Hematopoietic multipotent progenitor cell treated with erythropoietin and hydrocortisone succinate and interleukin-3 and kit ligand, for 6 days (in vitro differentiated cells): Measurements from ENCODE around the gene MAPRE3.

ENCODE experiments used
- DNase-seq: peaks from one replicate; pipeline ENCODE4 v3.0.0-alpha.2; 2015

Gene MAPRE3

GRCh38 chr2:26986576-26986975 is 16.1 kb downstream of the MAPRE3 start:
- no peak for DNase-seq

GRCh38 chr2:26988058-26988860 is 17.8 kb downstream of the MAPRE3 start:
- no peak for DNase-seq

- no peak for DNase-seq
These were observed 18.7 kb downstream of the MAPRE3 start for GRCh38 chr2:26989156-26989555.

GRCh38 chr2:26991717-26992116 is 21.3 kb downstream of the MAPRE3 start:
- no peak for DNase-seq

- DNase-seq = peak; percentile 69
These were observed 23.3 kb downstream of the MAPRE3 start for GRCh38 chr2:26993768-26994167.

GRCh38 chr2:26994983-26995382 is 24.5 kb downstream of the MAPRE3 start:
- DNase-seq = no peak

GRCh38 chr2:26997394-26997793 is 27.0 kb downstream of the MAPRE3 start:
- no peak for DNase-seq

GRCh38 chr2:26998323-26998722 is 27.9 kb downstream of the MAPRE3 start:
- DNase-seq = no peak

- no peak for DNase-seq
These were observed 29.8 kb downstream of the MAPRE3 start for GRCh38 chr2:27000228-27000627.

GRCh38 chr2:27000995-27001394 is 30.6 kb downstream of the MAPRE3 start:
- no peak for DNase-seq

- DNase-seq = no peak
These were observed 31.5 kb downstream of the MAPRE3 start for GRCh38 chr2:27001950-27002349.

- no peak for DNase-seq
These were observed 32.6 kb downstream of the MAPRE3 start for GRCh38 chr2:27003007-27003406.

GRCh38 chr2:27003857-27004256 is 33.4 kb downstream of the MAPRE3 start:
- no peak for DNase-seq

GRCh38 chr2:27006602-27007415 is 36.4 kb downstream of the MAPRE3 start:
- peak; percentile 43 for DNase-seq

- DNase-seq = peak; percentile 82
These were observed 37.3 kb downstream of the MAPRE3 start for GRCh38 chr2:27007416-27008374.

- DNase-seq = no peak
These were observed 38.2 kb downstream of the MAPRE3 start for GRCh38 chr2:27008678-27009077.

GRCh38 chr2:27009083-27009482 is 38.6 kb downstream of the MAPRE3 start:
- no peak for DNase-seq

- DNase-seq = no peak
These were observed 39.3 kb downstream of the MAPRE3 start for GRCh38 chr2:27009716-27010115.

GRCh38 chr2:27010139-27010538 is 39.7 kb downstream of the MAPRE3 start:
- peak; percentile 65 for DNase-seq

GRCh38 chr2:27013738-27014137 is 43.3 kb downstream of the MAPRE3 start:
- DNase-seq = no peak

GRCh38 chr2:27014771-27015433 is 44.5 kb downstream of the MAPRE3 start:
- no peak for DNase-seq

- peak; percentile 91 for DNase-seq
These were observed 46.4 kb downstream of the MAPRE3 start for GRCh38 chr2:27016801-27017325.
